HG03060 (cell line): ENCODE data around the gene LMAN2L.

Source experiments
- ATAC-seq: cut with Tn5 transposase; IDR thresholded peaks from one replicate; pipeline ENCODE4 v1.9.1; 2021; ENCODE audit warnings: low read depth, moderate number of reproducible peaks; ENCODE audit not compliant: unreplicated experiment

The LMAN2L gene

DNA sequence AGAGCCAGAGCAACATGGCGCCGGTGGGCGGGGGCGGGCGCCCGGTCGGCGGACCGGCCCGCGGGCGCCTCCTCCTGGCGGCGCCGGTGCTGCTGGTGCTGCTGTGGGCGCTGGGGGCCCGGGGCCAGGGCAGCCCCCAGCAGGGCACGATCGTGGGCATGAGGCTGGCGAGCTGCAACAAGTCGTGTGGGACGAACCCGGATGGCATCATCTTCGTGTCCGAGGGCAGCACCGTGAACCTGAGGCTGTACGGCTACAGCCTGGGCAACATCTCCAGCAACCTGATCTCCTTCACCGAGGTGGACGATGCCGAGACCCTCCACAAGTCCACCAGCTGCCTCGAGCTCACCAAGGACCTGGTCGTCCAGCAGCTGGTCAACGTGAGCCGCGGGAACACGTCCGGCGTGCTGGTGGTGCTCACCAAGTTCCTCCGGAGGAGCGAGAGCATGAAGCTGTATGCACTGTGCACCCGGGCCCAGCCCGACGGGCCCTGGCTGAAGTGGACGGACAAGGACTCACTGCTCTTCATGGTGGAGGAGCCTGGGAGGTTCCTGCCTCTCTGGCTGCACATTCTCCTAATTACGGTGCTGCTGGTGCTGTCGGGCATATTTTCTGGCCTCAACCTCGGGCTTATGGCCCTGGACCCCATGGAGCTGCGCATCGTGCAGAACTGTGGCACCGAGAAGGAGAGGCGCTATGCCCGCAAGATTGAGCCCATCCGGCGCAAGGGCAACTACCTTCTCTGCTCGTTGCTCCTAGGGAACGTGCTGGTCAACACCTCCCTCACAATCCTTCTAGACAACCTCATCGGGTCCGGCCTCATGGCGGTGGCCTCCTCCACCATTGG lies 21.3 kb upstream of the LMAN2L start:
- peak; percentile 26 for ATAC-seq

DNA sequence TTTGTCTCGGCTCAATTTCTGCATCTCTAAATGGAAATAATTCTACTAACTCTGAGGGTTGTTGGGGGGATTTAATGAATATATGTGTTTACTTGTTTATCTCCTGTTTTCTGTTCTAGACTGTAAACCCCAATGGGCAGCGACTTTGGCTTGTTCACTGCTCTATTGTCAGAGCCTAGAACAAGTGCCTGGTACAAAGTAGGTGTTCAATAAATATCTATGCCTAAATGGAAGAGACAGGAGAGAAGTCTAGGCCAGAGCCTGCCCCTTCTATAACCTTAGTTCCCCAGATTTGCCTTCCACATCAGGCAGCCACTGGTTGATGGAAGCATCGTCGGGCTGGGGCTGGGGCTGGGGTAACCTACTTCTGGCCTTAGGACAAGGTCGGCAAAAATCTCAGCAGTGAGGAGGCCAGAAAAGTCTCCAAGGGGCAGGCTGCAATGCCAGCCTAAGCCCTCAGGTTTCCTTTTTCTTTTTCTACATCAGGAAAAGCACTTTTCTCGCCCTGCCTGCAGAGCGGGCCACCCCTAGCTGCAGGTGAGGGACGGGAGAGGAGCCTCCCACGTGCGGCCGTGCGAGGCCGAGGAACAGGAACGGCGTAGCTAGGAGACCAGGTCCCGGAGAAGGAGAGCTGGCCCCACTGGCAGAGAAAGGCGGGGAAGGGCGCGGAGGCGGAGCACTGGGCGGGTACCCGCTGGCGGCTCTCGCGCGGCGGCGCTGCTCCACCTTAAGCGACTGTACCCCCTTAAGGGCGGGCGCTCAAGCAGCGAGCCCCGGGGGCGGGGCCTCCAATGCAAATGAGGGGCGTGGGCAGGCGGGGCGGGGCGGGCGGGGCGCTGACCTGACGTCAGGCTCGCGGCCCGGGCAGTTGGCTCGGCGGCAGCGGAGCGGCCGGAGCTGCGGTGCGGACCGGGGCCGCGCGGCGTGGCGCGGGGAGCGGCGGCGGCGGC lies 20.4 kb upstream of the LMAN2L start, which contains the start of gene CNNM4:
Gene CNNM4 (plus strand): TSS at position 867 of the 950 bp plus-strand sequence. CDS start 98 bp downstream, outside the sequence.
- ATAC-seq, result peak; percentile 45

DNA sequence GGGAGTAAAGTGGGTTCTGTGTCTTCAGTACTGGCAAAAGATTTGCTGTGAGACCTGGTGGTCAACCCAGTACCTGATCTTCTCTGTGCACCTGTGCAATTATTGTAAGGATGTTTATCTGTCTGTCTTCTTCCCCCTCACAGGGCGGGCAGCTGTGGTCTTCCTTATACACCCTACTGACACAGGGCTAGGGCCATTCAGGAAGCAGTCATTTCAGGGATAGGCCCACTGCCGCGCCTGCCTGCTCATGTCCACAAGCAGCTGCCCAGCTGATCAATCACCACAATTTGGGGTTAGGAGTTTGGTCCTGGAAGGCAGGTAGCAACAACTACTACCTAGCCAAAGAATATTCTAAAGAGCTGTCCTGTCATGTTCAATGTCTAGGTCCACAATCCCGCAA lies 19.7 kb upstream of the LMAN2L start:
- no peak for ATAC-seq

DNA sequence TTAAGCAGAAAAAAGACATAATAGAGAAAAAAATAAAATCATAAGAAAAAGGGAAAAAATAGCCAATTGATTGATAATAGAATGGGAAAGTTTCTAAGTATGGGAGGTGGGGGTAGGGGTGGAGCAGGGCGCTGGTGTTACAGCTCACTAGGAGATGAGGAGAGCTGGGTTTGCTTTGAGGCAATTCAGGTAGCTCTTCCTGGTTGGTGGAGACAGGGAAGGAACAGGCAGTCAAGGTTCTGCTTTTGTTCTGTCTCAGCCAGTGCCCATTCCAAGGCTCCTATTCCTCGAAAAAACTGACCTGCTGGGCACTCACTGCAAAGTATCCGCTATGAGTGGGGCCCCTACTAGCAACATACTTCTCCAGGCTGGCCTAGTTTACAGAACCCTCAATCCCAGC lies 19.1 kb upstream of the LMAN2L start:
- ATAC-seq, result no peak

DNA sequence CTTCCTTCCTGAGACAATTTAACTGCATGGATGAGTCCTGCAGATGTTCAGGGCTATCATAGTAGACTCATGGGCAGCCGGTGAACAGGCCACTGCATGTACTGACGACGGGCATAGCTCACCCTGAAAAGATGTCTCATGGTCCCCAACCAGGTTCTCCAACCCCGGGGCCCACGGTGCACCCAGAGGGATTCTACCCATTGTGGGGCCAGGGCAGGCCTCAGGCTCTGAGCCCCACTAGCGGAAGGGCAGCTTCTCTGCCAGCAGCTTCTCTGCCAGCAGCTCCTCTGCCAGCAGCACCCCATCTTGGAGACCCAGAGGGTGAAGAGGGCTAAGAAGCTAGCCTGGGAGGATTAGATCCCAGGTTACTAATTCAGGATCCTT lies 17.6 kb upstream of the LMAN2L start:
- no peak for ATAC-seq

DNA sequence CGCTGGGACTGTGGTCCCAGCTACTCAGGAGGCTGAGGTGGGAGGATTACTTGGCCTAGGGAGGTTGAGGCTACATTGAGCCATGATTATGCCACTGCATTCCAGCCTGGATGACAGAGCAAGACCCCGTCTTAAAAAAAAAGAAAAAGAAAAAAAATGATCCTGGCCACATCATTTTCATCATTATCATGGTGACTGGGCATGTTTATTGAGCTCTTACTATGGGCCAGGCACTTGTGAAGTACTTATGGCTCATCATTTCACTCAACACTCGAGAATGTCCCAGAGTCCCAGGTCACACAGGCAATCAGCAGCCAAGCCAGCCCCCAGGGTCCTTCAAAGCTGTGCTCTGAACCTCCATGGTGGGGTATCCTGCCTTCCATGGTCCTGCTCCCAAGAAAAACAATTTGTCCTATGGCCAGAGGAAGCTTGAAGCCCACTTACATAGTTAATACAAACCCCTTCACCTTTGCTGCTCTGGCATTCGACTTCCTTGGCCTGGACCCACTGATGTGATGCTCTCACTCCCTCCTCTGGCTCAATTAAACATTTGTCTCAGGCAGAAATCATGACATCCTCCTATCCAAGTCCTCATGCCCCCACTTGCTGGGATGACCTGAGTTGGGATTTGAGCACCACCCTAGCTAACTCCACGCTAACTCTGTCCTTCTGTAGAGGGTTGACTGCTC lies 17.1 kb upstream of the LMAN2L start:
- no peak for ATAC-seq

DNA sequence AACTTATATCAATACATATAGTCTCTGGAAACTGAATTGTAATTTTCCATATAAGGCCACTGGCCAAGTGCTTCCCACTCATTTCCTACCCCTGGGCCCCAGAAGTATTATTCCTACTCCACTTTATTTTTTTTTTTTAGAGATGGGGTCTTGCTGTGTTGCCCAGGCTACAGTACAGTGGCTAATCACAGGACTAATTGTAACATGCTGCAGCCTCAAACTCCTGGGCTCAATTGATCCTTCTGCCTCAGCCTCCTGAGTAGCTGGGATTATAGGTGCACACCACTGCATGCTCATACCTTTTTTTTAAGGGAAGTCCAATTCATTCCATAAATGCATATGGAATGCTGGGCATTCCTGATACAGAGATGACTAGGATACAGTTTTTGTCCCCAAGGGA lies 14.5 kb upstream of the LMAN2L start:
- no peak for ATAC-seq

DNA sequence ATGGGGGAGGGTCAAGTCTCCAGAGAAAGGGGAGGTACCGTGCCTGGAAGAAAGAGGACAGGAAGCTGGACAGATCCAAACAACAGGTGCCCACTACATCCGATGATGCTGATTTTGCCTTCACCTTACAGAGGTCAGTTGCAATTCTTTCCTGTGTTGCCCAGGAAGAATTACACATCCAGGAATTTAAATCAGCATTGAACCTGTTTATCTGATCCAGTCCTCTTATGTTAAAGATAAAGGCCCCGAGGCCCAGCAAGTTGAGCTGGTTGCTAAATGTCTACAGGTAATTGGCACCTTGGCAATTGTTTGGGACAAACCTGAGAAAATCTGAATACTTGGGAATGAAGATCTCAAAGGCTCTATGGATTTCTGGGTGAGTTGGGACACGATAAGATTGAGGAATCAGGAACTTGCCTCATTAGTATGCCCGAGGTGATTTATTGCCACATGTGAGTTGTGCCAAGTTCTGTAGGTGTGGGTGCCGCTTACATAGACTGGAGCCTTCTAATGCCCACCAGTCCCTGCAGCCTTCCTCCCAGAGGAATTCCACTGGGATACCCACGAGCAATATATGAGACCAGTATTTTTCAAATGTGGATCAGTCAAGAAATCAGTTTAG lies 13.9 kb upstream of the LMAN2L start:
- no peak for ATAC-seq

DNA sequence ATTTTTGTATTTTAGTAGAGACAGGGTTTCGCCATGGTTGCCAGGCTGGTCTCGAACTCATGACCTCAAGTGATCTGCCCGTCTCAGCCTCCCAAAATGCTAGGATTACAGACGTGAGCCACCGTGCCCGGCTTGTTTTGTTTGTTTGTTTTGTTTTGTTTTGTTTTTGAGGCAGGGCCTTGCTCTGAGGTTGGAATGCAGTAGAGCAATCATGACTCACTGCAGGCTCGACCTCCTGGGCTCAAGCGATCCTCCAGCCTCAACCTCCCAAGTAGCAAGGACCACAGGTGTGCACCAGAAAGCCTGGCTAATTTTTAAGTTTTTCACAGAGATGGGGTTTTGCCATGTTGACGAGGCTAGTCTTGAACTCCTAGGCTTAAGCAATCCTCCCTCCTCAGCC lies 11.9 kb upstream of the LMAN2L start:
- ATAC-seq, result no peak

DNA sequence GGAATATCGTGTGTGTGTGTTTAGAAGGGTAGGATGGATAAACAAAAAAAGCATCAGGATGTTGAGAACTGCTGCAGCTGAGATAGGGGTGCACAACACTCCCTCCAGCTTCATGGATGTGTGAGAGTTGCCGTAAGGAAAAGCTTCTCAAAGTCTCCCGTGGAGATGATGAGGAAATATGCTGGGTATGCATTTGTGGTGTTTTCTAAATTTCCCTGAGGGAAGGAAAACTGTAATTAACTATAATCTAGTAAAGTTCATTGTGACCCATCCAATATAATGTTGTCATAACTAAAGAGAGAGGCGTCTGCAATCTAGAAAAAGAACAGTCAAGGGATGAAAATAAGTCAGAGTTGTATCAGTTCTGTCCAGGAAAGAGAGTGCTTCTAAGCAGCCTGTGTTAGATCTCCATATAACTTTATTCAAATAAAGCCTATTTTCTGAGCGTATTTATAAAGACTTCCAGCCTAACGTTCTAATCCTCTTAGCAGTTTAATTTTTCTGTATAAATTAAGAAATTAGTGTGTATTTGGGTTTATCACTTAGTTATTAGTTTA lies 7.3 kb upstream of the LMAN2L start:
- no peak for ATAC-seq

DNA sequence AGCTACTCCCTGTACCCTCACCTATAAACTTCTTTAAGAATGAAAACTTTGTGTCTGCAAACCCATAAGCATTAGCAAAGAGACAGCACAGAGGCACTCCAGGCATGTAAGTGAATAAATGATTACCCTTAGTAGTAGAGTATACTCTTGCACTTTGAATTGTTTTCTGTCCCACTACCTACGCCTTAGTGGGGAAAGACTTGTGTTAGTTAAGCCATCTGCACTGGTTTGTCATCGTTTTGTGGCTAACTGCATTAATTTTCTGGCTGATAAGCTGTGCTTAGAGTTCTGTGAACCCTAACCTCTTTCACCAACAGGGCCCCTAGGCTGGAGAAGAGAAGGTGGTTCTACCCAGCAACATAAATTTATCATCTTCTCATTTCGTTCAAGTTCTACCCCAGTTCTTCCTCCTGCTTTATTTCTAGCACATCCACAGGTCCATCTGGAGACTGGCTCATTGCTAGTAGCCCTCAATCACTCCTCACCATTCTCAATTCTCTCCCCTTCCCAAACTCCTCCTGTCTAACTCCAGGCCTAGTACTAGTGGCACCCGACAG lies 710 bp downstream of the LMAN2L start:
- ATAC-seq, result no peak

DNA sequence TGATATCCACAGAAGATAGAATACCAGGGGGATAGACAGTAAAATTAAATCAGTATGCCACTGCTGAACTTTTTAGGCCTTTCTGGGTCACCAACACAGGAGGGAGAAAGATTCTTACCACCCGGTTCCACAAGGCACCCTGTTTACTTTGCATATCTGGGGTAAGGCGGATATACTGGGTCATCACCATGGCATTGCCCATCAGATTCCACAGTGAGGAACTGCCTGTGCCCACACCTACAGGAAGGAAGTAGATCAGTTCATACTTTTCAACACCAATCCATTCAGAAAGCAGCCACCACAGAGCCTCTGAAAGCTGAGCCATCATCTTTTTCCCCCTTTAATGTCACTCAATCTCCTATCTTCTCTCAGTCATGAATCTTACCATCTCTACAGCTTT lies 2.0 kb downstream of the LMAN2L start:
- ATAC-seq, result no peak

DNA sequence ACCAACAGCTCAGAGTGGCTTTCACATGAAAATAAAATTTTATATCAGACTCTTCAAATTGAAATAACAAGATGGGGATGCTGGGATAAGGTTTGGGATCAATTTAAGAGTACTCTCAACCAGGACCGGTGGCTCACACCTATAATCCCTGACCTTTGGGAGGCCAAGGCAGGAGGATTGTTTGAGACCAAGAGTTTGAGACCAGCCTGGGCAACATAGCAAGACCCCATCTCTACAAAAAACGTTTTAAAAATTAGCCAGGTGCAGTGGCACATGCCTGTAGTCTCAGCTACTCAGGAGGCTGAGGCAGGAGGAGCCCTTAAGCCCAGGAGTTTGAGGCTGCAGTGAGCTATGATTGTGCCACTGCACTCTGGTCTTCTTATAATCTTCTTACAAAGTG lies 2.6 kb downstream of the LMAN2L start:
- no peak for ATAC-seq

DNA sequence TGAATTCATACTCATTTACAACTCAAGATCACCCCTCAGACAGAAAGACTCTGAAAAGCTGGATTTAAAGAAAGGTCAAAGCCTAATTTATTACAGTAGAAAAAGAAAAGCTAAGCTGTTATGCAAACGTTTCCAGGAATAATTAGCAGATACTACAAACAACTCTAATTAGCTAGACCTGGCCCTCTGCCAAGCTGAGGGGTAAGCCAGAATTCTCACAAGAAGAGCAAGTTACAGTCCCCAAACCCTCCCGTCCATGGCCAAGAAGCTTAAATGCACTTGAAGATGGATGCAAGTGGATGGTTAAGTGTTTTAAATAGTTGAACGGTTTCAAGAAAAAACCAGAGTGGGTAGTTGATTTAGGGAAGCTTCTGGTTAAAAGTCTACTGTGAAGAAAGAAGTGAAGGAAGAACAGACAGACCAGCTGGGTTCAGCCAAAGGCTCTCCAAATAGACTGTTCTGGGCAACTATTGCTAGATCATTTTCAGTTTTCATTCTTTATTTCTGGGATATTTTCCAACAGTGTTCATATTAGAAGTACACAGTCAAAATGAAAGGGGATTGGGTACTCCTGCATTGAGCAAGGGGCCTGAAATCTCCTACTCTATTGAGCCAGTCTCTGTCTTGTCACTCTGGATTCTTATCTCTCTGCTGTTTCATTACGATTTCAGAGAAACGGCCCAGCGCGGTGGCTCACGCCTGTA lies 4.8 kb downstream of the LMAN2L start:
- ATAC-seq, result no peak

DNA sequence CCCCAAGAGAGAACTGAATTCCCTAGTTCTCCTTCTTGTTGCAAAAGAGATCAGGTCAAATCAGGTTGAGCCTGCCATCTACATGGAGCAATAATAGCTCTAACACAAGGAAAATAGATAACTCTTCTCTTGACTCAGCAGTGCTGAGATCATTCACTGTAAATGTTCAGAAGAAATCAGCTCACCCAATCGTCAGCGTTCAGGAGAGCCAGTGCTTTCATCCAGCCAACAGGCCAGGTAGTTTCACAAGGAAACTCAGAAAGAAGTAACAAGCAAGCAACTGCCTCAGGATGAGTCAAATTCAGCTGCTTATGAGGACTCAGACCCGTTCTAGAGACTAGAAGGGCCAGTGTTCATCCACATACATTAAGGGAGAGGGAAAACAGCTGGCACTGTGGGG lies 5.9 kb downstream of the LMAN2L start:
- no peak for ATAC-seq

DNA sequence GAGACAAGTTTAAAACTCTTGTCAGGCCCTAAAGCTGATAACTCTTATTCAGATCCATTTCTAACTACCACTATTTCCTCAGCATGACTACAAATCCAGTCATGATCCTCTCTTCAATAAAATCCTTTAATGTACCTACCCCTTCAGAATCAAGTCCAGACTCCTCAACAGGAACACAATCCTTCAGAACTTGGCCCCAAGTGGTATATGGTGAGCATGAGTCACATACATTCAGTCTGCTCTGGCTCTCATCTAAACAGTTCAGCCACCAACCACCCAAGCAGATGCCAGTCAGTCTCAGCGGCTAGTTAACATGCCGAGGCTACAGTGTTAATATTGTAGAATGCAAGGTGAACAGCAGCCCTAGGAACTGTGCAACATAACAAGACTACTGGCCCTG lies 9.7 kb downstream of the LMAN2L start:
- ATAC-seq, result no peak

DNA sequence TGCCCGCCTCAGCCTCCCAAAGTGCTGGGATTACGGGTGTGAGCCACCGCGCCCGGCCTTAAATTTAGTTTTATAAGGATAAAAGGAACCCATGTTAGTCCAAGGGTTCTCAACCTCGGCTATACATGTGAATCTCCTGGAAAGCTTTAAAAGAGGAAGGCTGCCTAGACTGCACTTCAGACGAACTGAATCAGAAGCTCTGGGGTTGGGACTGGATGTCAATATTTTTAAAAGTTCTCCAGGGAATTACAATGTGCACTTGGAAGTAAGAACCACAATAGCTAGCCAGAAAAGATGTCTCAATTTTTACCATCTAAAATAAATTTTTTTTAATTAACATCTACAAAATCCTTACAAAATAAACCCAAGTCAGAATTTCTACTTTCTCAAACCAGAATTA lies 10.1 kb downstream of the LMAN2L start:
- ATAC-seq, result no peak

DNA sequence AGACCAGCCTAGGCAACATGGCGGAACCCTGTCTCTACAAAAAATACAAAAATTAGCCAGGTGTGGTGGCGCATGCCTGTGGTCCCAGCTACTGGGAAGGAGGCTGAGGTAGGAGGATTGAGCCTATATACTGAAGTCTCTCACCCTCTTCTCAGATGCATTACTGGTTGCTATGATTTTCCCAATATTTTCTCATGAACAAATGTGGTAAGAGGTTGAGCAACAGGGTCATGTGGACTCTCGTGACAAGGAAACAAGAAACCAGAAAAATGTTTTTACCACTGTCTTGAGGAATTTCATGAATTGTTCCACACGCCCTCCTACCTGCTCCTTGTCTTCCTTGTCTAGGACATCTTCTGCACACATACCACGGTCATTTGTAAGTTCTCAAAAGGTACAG lies 12.4 kb downstream of the LMAN2L start:
- ATAC-seq, result no peak

DNA sequence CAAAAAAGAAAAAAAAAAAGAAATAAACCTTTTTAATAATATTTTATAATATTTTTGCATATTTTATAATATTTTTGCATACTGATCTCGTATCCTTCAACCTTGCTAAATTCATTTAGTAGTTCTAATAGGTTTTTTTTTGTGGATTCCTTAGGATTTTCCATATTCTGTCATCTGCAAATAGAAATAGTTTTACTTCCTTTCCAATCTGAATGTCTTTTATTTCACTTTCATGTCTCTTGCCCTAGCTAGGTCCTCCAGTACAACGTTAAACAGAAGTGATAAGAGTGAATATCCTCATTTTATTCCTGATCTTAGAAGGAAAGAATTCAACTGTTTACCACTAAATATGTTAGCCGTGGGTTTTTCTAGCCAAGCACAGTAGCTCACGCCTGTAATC lies 13.7 kb downstream of the LMAN2L start:
- no peak for ATAC-seq
